ENCODE data around the gene CDH8.

GRCh38 chr16:61872778-61873119, 163.5 kb downstream of the CDH8 start:
- TF ChIP-seq, protein P1, sequence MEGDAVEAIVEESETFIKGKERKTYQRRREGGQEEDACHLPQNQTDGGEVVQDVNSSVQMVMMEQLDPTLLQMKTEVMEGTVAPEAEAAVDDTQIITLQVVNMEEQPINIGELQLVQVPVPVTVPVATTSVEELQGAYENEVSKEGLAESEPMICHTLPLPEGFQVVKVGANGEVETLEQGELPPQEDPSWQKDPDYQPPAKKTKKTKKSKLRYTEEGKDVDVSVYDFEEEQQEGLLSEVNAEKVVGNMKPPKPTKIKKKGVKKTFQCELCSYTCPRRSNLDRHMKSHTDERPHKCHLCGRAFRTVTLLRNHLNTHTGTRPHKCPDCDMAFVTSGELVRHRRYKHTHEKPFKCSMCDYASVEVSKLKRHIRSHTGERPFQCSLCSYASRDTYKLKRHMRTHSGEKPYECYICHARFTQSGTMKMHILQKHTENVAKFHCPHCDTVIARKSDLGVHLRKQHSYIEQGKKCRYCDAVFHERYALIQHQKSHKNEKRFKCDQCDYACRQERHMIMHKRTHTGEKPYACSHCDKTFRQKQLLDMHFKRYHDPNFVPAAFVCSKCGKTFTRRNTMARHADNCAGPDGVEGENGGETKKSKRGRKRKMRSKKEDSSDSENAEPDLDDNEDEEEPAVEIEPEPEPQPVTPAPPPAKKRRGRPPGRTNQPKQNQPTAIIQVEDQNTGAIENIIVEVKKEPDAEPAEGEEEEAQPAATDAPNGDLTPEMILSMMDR (IDR thresholded peaks at IDR 0.05): no peak
- TF ChIP-seq POLR2A (IDR thresholded peaks at IDR 0.05) (no peak), POLR2AphosphoS5 (IDR thresholded peaks at IDR 0.05) (no peak), EP300 (IDR thresholded peaks at IDR 0.05; ENCODE audit: low read depth) (no peak)
